Epithelial cell of esophagus (primary cell): ENCODE measurements around the gene TSFM.

Experiments used
- DNase-seq: peaks from one replicate; pipeline ENCODE4 v3.0.0; 2010; ENCODE audit warnings: low read depth
- H3K4me3 ChIP-seq: 2 replicates; pipeline ENCODE4 v1.5.1; 2011; ENCODE audit warnings: mild to moderate bottlenecking, low read length, control low read depth
- CTCF ChIP-seq: IDR thresholded peaks from 2 replicates; pipeline ENCODE4 v1.5.1; 2011; ENCODE audit warnings: low read depth, mild to moderate bottlenecking, low read length, control low read depth, inconsistent platforms; ENCODE audit not compliant: insufficient read depth; ENCODE audit errors: missing control alignments

Gene TSFM

GRCh38 chr12:57844709-57845477, 62.3 kb downstream of the TSFM start:
- DNase-seq = peak; percentile 39
- peak overlapping the region; percentile 91 for H3K4me3 ChIP-seq
- no peak for TF ChIP-seq CTCF

- DNase-seq = peak; percentile 50
- TF ChIP-seq CTCF = no peak
Observed at GRCh38 chr12:57845478-57846284, 63.1 kb downstream of the TSFM start.

GRCh38 chr12:57846285-57846576, 63.6 kb downstream of the TSFM start:
- DNase-seq = peak; percentile 55
- peak overlapping the region; percentile 91 for H3K4me3 ChIP-seq
- no peak for TF ChIP-seq CTCF

More at GRCh38 chr12:57845478-57846284, 63.1 kb downstream of the TSFM start:
- peak overlapping the region; percentile 91 for H3K4me3 ChIP-seq

GRCh38 chr12:57846577-57847319, 64.2 kb downstream of the TSFM start, which contains the start of gene CTDSP2:
Gene CTDSP2, minus strand, starts transcription at chr12:57846729. Its CDS starts 294 bp downstream, at chr12:57846435.
- TF ChIP-seq CTCF = no peak
- peak within 1 kb of the TSS; percentile 91 for H3K4me3 ChIP-seq
- peak; percentile 99 for DNase-seq
